ENCODE results near the gene ITFG1.
"Not testable (repeated sequence)": the region's sequence is repeated elsewhere in the genome, so short reads cannot be mapped to it uniquely, and the experiment has no call there.

Gene ITFG1

DNA sequence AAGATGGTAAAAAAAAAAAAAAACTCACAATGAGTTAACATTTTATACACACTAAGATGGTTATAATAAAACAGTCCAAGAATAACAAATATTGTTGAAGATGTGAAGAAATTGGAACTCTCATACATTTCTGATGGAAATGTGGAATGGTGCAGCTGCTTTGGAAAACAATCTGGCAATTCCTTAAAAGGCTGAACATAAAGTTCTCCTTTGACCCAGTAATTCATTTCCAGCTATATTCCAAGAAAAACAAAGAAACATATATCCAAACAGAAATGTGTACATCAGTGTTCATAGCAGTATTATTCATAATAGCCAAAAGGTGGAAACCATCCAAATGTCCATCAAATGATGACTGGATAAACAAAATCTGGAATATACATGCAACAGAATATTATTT is 219.8 kb downstream of the ITFG1 start:
- no peak for DNase-seq (ENCODE audit: low read depth)

DNA sequence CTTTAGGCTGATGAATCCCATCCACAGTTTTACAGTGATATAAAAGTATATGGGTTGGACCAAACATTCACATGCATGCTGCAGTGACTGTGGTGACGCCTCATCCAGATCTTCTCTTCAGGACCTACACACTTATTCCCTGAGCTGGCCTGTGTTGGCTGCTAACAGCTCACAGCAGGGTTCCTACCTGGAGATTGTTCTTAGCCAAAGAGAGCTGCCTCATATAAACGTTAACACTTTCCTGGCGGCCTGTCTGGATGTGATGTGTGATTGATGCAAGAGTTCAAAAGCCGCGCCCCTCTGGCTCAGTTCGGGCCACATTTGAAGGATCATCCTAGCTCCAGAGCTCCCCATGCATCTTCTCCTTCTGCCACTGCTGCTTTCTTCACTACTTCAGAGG is 224.1 kb downstream of the ITFG1 start:
- no peak for DNase-seq (ENCODE audit: low read depth)

DNA sequence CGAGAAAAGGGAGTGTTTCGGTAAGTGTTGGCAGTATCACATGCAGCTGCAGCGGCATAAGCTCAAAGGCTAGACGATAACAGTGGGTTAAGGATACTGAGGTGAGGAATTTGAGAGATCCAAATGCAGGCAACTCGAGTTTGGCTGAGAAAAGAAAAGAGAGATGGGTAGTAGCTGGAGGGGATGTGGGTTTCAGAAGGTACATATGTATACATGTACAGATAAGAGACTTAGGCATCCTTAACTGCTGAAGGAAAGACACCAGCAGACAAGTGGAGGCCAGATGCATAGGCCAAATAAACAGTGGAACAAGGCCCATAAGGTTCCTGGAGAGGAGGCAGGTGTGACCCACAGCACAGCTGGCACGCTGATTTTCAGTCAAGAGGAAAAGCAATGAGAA is 230.6 kb downstream of the ITFG1 start:
- no peak for DNase-seq (ENCODE audit: low read depth)

DNA sequence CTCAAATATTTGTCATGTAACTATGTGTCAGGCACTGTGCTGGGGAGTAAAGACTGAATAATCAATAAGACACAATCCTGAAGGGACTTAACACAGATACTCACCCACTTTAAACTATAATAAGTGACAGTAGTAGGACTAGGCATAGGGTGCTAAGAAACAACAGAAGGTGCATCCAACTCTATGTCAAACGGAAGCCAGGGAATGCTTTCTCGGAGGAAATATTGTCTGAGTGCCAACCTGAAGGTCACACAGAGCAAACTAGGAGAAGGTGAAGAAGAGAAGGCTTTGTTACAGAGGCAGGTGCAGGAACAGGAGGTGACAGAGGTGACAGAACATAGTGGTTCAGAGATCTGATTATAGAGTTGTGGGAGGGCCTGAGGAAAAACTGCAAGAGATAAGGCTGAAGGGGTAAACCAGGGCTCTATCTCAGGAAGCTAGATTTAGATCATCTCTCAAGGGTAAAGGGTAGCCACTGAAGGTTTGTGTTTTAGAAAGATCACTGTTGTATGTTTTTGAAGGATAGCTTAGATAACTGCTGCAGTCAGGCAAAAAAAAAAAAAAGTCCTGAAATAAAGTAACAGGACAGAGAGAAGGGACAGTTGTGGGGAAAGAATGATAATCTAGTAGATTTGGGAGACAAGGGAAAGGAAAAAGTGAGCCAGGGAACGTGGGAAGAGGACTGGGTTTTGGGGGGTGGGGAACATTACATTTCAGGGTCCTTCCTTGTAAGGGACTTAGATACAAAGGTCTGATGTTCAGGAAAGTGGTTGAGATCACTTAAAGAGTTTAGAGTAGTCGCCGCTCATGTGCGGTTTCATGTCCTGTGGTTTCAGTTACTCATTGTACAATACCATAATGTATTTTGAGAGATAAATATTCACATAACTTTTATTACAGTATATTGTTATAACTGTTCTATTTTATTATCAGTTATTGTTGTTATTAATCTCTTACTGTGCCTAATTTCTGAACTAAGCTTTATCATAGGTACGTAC is 231.5 kb downstream of the ITFG1 start:
- no peak for DNase-seq (ENCODE audit: low read depth)

DNA sequence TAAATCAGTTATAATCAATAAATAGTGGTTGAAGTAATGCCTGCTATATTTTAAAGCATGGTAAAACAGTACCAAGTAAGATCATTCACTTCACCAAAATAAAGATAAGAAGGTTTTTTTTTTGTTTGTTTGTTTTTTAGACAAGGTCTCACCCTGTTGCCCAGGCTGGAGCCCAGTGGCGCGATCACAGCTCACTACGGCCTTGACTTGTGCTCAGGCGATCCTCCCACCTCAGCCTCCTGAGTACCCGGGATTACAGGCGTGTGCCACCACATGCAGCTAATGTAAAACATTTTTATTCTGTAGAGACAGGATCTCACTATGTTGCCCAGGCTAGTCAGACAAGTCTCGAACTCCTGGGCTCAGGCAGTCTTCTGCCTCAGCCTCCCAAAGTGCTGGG is 232.6 kb downstream of the ITFG1 start:
- DNase-seq (ENCODE audit: low read depth): no peak

DNA sequence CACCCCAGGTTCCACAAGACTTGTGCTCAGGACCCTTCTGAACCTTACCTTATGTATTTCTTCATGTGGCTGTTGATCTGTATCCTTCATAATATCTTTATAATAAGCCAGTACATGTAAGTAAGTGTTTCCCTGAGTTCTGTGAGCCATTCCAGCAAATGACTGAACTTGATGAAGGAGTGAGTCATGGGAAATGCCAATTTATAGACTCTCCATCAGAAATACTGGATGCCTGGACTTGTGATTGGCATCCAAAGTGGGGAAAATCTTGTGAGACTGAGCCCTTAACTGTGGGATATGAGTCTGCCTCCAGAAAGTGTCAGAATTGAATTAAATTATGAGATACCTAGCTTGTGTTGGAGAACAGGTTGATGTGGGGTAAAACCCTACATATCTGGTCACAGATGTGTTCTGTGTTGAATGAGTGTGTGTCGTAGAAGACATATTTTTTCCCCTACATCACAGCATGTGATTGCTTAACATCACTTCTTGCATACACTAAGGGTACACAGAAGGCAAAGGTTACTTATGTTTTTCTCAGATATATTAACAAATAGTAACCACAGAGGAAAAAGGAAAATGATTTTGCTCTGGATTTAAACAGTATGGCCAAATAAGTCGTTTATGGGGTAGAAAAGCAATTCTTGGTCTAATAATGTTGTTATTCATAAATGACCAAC is 247.0 kb downstream of the ITFG1 start:
- no peak for DNase-seq (ENCODE audit: low read depth)

GRCh38 chr16:47211218-47211617 is 249.6 kb downstream of the ITFG1 start:
- no peak for DNase-seq (ENCODE audit: low read depth)

DNA sequence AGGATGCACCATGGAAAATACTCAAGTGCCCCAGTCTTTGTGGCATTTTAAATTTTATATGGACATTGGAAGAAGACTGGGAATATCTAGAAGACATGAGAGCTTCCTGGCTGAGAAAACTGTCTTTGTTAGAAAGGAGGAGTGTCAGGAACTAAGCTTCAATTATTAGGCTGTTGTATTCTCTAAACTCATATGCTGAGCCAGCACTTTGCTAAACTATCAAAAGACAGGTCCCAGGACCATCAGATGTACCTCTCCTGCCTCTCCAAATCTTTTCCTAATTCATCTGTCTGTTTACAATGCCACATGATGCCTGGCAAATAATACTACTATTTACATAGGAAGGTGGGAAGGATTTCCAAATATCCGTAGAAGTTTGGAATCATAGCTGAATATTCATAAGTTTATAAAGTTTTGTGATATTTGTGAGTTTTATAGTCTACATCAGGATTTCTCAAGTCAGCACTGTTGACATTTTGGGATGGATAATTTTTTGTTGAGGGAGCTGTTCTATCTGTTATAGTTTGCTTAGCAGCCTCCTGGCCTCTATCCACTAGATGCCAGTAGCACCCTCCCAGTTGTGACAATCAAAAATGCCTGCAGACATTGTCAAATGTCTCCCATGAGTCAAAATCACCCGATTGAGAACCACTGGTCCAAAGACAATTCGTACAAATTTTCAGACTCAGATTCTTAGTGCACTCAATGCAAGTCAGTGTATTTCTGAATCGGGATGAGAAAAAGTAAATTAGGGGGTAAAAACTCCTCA is 255.9 kb downstream of the ITFG1 start:
- DNase-seq (ENCODE audit: low read depth): no peak

DNA sequence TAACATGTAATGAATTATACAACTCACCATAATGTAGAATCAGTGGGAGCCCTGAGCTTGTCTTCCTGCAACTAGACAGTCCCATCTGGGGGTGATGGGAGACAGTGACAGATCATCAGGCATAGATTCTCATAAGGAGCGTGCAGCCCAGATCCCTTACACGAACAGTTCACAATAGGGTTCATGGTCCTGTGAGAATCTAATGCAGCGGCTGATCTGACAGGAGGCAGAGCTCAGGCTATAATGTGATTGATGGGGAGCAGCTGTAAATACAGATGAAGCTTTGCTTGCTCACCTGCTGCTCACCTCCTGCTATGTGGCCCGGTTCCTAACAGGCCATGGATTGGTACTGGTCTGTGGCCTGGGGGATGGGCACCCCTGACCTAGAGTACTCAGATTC is 257.4 kb downstream of the ITFG1 start:
- not testable (repeated sequence) for DNase-seq (ENCODE audit: low read depth)

DNA sequence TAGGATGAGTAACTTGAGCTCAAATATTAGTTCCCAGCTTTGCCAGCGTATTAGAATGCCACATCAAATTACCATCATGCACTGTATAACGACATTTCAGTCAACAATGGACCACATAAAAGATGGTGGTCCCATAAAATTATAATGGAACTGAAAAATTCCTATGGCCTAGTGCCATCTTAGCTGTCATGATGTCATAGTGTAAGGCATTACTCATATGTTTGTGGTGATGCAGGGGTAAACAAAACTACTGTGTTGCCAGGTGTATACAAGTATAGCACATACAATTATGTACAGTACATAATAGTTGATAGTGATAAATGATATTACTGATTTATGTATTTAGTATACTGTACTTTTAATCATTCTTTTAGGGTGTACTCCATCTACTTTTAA is 262.7 kb downstream of the ITFG1 start:
- no peak for DNase-seq (ENCODE audit: low read depth)

GRCh38 chr16:47197536-47198179 is 263.2 kb downstream of the ITFG1 start:
- DNase-seq (ENCODE audit: low read depth): peak; percentile 58

- no peak for DNase-seq (ENCODE audit: low read depth)
These were observed 264.4 kb downstream of the ITFG1 start for GRCh38 chr16:47196457-47196856.

DNA sequence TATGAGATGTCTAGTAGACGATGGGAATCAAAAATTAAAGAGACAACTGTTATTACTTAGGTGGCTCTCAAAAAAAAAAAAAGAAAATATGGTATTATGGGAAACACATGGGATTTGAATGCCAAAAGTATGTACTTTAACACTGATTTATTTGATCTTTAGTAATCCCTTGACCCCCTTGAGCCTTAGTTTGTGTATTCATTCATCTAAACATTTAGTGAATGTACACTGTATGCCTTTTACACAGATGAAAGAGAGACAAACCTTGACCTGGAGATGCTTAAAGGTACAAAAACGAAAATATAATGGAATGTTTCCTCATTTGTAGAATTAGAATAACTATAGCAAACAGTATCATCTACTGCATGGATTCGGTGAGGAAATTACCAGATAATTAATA is 278.5 kb downstream of the ITFG1 start:
- no peak for DNase-seq (ENCODE audit: low read depth)

DNA sequence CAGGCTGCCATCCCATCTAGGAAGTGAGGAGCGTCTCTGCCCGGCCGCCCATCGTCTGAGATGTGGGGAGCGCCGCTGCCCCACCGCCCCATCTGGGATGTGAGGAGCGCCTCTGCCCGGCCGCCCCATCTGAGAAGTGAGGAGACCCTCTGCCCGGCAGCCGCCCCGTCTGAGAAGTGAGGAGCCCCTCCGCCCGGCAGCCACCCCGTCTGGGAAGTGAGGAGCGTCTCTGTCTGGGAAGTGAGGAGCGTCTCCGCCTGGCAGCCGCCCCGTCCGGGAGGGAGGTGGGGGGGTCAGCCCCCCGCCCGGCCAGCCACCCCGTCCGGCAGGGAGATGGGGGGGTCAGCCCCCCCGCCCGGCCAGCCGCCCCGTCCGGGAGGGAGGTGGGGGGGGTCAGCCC is 279.8 kb downstream of the ITFG1 start:
- DNase-seq (ENCODE audit: low read depth): not testable (repeated sequence)

DNA sequence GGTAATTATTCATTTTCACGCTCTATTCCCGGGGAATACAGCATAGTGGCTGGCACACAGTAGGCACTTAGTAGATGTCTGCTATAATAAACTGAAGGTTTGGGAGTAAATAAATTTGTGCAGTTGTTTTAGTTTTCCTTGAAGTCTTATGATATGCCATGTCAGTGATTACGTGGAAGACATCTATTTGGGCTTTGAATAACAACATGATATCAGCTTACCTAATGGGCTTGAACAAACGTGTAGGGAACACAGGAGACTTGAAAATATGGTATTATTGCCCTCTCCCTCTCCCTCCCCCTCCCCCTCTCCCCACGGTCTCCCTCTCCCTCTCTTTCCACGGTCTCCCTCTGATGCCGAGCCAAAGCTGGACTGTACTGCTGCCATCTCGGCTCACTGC is 280.8 kb downstream of the ITFG1 start:
- no peak for DNase-seq (ENCODE audit: low read depth)

DNA sequence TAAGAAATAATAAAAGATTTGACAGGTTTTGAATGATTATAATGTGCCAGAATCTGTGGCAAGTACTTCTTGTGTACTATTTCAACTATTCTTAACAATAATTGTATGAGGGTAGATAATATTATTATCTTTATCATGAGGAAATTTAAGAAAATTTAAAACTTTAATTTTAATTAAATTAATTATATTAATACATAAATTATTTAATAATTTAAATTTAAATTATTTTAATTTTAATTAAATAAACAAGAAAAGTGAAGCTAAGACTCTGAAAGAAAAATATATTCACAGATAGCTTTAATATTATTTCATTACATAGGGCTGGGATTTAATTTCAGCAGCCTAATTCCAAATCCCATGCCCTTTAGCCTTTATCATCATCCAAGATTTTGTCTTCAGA is 285.7 kb downstream of the ITFG1 start:
- no peak for DNase-seq (ENCODE audit: low read depth)

DNA sequence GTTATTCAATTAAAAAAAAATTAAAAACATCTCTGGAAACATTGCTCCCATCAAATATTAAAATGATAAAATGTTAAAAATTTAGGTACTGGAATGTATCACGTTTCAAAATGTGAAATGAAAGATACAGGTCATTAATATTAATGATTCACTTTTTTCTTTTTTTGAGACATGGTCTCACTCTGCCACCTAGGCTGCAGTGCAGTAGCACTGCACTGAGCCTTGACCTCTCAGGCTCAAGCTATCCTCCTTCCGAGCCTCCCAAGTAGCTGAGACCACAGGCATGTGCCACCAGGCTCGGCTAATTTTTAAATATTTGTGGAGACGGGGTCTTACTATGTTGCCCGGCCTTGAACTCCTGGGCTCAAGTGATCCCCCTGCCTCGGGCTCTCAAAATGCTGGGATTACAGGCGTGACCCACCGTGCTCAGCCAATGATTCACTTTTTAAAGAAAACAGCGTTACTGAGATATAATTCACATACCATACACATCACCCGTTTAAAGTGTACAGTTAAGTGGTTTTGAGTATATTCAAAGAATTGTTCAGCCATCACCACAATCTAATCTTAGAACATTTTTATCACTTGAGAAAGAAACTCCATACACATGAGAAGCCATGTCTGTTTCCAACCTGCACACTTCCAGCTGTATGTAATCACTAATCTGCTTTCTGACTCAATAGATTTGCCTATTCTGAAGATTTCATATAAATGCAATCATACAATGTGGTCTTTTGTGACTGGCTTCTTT is 298.0 kb downstream of the ITFG1 start:
- DNase-seq (ENCODE audit: low read depth): no peak

- DNase-seq (ENCODE audit: low read depth): no peak
These were observed 299.4 kb downstream of the ITFG1 start for GRCh38 chr16:47161464-47161863.

DNA sequence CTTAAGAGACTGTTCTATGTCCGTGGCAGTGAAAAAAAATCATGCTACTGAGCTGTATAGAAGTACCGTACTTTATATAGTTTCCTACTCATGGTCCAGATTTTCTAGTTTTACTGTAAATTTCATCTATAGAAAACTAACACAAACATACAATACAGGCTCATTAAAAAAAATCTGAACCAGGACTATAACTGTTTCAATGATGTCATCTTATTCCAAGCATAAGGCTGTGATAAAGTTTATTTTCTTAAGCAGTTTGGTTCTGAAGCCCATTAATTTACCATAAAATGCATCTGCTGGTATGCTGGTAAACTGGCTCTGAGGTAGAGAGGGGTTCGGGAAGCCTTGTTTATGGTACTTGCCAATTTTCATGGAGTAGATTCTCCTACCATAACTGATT is 300.4 kb downstream of the ITFG1 start:
- DNase-seq (ENCODE audit: low read depth): no peak

- DNase-seq (ENCODE audit: low read depth): no peak
These were observed 301.9 kb downstream of the ITFG1 start for GRCh38 chr16:47158992-47159391.

DNA sequence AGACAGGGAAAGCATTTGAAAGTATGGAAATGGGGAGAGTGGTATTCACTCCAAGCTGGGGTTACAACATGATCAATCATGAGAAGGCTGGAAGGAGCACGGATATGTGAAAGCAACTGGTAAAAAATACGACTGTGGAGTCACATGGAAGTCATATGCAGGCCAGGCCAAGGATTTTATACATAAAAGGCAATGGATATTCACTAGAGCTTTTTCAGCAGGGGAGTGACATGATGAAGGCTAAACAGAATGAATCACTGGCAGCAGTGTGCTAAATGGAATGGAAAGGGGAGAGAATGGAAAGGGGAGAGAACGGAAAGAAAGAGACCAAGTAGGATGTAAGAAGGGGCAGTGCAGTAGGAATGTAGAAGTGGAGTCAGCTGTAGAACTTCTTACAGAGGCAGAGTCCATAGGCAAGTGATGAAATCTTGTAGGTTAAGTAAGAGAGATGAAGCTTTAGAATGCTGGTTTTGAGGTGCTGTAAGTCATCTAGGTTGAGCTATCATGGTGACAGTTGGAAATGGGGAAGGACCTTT is 304.1 kb downstream of the ITFG1 start:
- no peak for DNase-seq (ENCODE audit: low read depth)
